ENCODE results near the gene PCGF6.
A peak's percentile ranks its signal among the peaks of the same experiment; 100 is the strongest.

The PCGF6 gene

DNA sequence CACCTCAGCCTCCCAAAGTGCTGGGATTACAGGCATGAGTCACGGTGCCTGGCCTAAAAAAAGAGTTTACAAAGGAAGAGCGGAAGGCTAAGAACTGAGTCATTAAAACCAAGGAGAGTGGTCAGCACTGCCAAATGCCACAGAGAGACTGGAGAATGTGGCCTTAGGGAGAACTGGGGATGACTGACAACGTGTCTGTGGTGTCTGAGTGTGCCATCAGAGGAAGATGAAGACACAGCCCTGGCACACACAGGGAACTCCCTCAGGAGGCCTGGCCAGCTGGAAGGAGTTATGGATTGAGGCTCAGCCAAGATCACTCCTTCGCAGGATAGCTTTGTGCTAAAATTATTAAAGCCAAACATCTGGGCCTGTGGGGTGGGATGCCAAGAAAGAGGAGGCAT lies 77.9 kb downstream of the PCGF6 start (continued):
- TF ChIP-seq ZBTB11 (tag by site-specific recombination; conservative IDR thresholded peaks at IDR 0.05; ENCODE audit: low read depth) (no peak), SCRT2 (tag by site-specific recombination; IDR thresholded peaks at IDR 0.05) (no peak), TSHZ1 (tag by site-specific recombination; IDR thresholded peaks at IDR 0.05; ENCODE audit: borderline replicate concordance) (no peak; the same call in 1 of the 2 replicates), ZNF658 (tag by site-specific recombination; IDR thresholded peaks at IDR 0.05) (no peak), ZNF16 (tag by site-specific recombination; IDR thresholded peaks at IDR 0.05; ENCODE audit: low read depth) (no peak), GLI2 (tag by site-specific recombination; IDR thresholded peaks at IDR 0.05; ENCODE audit: borderline replicate concordance, low read depth) (no peak), ZNF311 (tag by site-specific recombination; IDR thresholded peaks at IDR 0.05; ENCODE audit: borderline replicate concordance) (no peak), ZNF266 (tag by site-specific recombination; IDR thresholded peaks at IDR 0.05; ENCODE audit: low read depth) (no peak), ZBTB7A (tag by site-specific recombination; IDR thresholded peaks at IDR 0.05; ENCODE audit: low read depth) (no peak), ZNF2 (tag by site-specific recombination; IDR thresholded peaks at IDR 0.05) (no peak), ZNF776 (tag by site-specific recombination; IDR thresholded peaks at IDR 0.05; ENCODE audit: borderline replicate concordance) (no peak), ZNF701 (tag by site-specific recombination; IDR thresholded peaks at IDR 0.05) (no peak), ZNF768 (tag by site-specific recombination; IDR thresholded peaks at IDR 0.05) (no peak)
- TF ChIP-seq, protein P1, sequence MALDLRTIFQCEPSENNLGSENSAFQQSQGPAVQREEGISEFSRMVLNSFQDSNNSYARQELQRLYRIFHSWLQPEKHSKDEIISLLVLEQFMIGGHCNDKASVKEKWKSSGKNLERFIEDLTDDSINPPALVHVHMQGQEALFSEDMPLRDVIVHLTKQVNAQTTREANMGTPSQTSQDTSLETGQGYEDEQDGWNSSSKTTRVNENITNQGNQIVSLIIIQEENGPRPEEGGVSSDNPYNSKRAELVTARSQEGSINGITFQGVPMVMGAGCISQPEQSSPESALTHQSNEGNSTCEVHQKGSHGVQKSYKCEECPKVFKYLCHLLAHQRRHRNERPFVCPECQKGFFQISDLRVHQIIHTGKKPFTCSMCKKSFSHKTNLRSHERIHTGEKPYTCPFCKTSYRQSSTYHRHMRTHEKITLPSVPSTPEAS (tag by site-specific recombination; IDR thresholded peaks at IDR 0.05): no peak

DNA sequence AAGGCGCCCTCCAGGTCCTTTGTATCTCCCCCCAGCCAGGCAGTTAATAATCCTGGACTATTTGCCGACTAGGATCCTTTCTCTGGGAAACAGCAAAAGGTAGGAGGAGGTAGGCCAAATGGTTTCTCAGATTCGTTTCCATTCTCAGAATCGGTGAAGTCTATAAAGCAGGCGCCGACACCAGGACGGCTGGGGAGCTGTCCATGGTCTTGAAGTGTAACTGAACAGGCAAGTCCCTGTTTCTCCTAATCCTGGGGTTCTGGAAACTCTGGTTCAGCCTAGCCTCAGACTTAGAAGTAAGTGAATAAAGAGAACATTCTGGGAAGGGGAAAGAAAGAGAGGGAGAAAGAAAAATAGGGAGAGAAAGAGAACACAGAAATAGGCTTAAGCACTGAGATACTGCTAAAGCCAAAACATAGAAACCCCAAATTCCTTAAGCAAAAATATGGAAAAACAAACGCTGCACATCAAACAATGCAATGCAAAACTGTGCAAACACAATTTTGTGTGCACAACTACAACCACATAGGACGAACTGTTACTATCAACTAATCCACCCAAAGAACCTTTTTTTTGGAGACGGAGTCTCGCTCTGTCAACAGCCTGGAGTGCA lies 85.1 kb downstream of the PCGF6 start:
- Histone ChIP-seq H3K9me3 (ENCODE audit: control insufficient read depth, insufficient read depth, low read depth, low read length) (no peaks in the 10 kb centered on the region), H3K4me1 (ENCODE audit: control insufficient read depth, insufficient read depth, low read length) (no peaks in the 10 kb centered on the region), H3K4me3 (ENCODE audit: low read depth, low read length) (no peak overlapping the region), H3K27ac (ENCODE audit: extremely low read depth, low read depth, low read length) (no peak overlapping the region), H3K36me3 (ENCODE audit: control insufficient read depth in 2 of 2, insufficient read depth in 1 of 2, low read length in 2 of 2) (no peaks in the 10 kb centered on the region)
- ChIA-PET CTCF (interaction anchor here (0.6 kb wide), 1 partner anchor 599 kb away, joined by 3 read pairs; no protein-coding TSS in a partner anchor), POLR2A (interaction anchor here (1.2 kb wide), 1 partner anchor 15 kb away, joined by 3 read pairs; no protein-coding TSS in a partner anchor)
- peak; percentile 98 for TF ChIP-seq REST (tag by site-specific recombination; IDR thresholded peaks at IDR 0.05)
- TF ChIP-seq ZBTB17 (tag by site-specific recombination; IDR thresholded peaks at IDR 0.05): 0 out of 2 replicates have a peak, but pooled peaks have one; percentile 24
- no peak for TF ChIP-seq EGR2 (tag by site-specific recombination; IDR thresholded peaks at IDR 0.05; ENCODE audit: low read depth)
- TF ChIP-seq ZNF10 (tag by site-specific recombination; IDR thresholded peaks at IDR 0.05): peak; percentile 74
